SW480 (cell line): ENCODE data around the gene EGFL7.

Experiments used
- DNase-seq: peaks from one replicate; pipeline ENCODE4 v3.0.0-alpha.2; 2016; ENCODE audit warnings: low spot score

EGFL7 gene

DNA sequence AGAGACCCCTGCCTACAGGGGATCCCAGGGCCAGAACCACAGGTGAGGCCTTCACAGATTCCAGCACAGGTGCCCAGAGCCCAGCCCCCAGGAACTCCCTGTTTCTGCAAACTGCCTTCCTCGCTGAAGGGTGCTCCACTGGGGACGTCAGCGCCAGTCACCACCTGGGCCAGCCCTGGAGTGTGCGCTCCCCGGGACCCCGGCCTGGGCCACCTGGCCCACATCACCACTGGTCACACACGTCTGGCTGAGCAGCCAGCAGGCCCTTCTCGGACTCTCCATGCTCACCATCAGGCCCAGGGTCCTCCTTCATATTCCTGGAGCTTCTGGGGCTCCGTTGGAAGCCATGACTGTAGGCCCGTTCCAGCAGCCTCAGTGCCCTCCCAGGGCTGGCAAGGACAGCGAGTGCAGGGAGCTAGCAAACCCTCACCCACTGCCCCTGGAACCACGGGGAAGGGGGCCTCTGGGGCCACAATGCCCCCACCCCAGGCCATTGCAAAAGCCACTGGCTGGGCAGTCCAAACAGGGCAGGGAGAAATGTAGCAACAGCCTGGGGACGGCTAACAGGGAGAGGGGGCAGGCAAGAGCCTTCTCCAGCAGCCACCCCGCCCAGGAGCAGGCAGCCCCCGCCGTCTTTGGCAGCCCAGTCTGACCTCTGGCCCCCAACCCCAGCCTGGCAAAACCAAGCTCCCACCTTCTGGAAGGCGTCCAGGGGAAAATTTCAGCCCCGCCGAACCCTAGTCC lies 23.2 kb downstream of the EGFL7 start:
- no peak for DNase-seq

DNA sequence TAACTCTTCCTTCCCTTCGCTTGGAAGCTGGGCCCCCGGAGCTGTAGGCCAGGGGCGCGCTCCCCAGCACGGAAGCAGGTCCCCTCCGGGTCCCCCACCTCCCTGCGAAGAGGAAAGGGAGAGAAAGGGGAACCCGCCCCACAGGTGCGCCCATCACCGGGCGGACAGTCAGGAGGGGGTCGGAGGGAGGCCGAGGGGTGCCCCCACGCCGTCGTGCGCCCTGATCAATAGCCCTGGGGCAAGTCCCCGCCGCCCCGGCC lies 23.7 kb downstream of the EGFL7 start:
- no peak for DNase-seq

DNA sequence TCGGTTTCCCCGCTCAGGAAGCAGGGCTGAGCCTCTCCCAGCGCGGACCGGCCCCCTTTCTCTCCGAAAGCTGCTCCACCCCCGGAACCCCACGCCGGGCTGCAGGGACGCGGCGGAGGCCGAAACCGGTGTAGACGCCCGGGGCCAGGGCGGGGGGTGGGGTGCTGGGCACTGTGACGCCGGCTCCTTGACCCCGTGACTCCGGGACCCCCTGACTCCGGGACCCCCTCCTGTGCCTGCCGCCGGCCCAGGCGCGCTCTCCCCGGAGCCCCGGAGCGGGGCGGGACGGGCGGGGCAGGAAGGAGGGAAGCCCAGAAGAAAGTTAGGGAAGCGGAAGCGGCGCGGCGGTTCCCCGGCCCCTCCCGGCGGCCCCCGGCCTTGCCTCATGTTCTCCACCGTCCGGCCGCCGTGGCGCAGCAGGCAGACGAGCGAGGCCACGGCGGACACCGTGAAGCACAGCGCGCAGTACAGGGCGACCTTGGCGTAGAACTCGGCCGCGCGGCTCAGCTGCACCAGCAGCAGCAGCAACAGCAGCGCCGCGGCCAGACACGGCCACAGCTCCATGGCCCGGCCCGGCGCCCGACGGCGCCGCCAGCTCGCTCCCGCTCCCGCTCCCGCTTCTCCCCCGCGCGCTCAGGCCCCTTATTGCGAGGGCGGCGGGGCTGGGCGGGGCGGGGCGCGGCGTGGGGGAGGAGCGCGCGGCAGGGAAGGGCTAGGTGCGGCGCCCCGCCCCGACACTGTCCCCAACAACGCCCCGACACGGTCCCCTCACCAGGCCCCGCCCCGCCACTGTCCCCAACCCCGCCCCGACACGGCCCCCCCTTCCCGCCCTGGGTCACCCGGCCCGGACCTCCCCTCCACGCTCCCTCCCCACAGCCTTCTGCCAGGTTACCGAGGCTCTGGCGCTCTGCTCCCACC lies 24.3 kb downstream of the EGFL7 start, which contains the start of gene AGPAT2:
AGPAT2 (minus strand) TSS at position 664 of the 918 bp plus-strand sequence; CDS start at position 564, 100 bp downstream.
- peak; percentile 86 for DNase-seq

DNA sequence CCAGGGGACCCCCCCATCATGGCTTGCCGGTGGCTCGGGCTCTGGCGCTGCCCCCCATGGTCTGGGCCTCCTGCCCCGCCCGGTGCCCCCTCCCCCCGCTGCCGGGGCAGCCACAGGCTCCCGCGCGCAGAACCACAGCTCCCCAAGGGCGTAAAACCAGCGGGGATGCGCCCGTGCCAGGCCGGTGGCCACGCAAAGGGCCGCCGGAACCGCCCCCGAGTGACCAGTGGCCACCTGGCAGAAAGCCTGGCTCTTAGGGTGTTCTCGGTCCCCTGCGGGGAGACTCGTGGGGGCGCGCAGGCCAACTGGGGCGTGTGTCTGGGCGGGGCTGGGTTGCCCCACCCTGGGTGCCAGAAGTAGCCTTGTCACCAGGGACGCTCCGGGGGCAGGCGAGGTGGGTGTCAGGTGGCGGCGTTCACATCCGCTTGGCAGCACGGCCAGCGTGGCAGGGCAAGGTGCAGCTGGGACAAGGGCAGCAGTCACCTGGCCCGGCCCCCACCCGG lies 25.1 kb downstream of the EGFL7 start:
- peak; percentile 84 for DNase-seq

DNA sequence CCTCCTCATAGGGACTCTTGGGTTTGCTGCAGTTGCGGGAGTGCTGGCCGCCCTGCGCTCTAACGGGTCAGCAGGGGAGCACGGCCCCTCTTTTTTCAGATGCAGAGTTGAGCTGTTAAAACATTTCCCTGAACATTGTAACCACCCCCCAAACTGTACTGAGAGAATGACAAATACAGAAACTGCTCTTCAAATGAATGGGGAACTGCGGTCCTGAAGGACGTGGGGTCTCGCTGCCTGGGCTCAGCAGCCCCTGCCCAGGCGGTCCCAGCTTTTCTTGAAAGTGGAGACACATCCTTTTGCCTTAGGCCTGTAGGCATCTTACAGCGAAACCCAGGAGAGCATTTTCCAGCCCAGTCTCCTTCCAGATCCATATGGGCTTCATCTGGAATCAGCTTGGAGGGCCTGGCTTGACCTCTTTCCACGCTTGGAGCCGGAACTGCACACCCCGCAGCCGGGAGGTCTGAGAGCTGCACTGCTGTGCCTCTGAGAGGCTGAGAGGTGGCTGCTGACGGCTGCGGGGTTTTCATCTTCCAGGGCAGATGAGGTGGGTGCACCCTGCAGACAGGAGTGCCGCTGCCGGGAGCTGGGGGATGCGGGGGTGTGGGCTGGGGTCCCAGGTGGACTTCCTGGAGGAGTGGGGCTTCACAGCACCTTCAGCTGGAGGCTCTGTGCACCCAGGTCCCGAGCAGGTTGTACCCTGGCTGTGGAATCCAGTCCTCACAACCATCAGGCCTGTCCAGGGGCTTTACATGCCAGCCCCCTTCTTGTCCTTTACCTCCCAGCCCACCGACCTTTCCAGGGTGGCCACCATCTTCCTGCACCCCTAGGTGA lies 25.8 kb downstream of the EGFL7 start:
- DNase-seq, result no peak

DNA sequence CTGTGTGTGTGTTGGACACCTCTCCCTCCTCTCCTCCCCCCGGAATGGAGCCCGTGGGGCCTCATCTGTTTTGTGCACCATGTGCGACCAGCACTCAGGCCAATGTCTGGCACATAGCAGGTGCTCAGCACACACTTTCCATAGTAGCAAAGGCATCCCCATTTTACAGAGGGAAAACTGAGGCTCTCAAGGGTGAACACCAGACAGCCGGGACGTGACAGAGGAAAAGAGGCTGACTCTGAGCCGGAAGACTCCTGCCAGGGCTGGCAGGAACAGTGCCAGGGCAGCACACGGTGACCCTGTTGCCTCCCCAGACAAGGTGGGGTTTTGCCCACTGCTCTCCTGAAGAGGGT lies 26.4 kb downstream of the EGFL7 start:
- DNase-seq, result no peak

DNA sequence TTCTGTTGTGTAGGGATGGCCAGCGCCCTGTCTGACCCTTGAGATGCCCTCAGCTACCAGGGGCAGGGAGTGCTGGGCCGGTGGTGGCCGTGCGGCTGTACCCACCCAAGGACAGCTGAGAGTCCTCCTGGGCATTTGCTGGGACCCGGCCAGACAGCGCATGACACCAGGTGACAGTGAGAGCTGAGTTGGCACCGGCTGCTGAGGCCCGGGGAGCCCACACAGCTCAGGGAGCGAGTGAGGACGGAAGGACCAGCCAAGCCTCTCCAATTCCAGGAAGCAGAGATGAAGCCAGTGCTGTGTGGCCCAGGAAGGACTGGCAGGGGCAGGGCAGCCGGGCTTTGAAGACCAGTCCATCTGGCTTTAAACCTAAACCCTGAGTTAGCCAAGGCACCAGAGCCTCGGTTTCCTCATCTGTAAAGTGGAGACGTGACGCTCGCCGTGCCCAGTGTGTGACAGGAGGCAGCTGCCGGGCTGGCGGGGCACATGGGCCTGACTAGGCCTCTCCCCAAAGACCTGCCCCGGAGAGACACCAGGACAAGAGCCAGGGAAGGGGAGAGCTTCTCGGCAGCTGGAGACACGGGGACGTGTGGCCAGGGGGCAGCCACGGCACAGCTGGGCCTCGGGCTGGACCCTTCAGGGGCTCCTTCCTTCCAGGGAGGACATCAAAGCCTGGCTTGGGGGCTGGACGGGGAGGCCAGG lies 27.5 kb downstream of the EGFL7 start:
- DNase-seq, result no peak

DNA sequence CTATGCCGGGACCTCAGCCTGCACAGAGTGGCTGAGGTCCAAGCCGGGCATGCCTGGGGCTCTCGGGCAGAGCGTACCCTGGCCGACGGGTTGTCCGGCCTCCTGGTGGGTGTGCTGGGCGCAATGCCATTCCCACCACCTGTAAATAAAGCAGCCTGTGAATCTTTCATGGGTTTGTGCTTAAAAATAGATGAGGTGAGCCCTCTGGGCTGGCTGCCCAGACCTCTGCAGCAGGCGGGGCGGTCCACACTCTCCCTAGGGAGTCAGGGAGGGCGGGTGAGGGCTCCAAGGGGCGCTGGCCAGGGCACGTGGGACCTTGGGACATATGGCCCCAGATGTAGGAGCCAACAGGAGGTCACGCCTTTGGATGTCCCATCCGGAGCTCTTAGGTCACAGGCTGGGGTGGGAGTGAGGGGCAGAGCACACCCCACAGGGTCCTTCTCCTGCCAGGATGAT lies 28.1 kb downstream of the EGFL7 start:
- DNase-seq, result no peak

DNA sequence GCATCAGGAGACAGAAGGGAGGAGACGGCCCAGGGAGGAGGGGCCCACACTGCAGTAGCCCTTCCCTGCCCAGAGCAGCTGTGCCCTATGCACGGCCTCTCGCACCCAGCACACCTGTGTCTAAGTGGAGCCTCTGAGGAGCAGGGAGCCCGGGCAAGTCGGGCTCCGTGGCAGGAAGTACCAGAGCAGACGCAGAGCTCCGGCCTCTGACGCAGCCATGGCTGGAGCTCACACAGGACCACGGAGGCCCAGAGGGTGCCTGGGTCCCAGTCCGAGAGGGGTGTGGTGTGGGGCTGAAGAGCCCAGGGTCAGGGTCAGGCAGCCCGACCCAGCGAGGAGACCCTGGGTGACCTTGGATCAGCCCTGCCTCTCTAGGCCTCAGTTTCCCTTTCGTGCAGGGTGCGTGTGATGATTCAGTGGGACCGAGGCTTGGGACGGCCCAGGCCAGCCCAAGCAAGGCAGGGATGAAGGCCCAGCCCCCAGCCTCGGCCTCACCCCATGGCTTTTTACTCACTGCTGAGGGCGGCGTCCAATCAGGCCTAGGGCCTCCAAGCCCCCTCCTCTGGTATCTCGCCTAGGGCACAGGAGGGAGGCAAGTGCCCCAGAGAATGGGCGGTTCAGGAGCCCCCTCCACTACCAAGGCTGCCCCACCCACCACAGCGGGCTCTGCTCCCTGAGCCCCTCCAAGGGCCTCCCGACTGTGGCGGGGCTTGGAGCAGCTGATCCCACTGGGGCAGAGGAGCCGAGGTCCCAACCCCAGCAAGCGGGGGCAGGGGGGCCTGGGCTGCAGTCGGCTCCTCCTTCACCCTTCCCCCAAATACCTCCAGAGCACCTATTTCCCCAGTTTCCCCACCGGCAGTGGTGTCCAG lies 28.8 kb downstream of the EGFL7 start:
- no peak for DNase-seq

DNA sequence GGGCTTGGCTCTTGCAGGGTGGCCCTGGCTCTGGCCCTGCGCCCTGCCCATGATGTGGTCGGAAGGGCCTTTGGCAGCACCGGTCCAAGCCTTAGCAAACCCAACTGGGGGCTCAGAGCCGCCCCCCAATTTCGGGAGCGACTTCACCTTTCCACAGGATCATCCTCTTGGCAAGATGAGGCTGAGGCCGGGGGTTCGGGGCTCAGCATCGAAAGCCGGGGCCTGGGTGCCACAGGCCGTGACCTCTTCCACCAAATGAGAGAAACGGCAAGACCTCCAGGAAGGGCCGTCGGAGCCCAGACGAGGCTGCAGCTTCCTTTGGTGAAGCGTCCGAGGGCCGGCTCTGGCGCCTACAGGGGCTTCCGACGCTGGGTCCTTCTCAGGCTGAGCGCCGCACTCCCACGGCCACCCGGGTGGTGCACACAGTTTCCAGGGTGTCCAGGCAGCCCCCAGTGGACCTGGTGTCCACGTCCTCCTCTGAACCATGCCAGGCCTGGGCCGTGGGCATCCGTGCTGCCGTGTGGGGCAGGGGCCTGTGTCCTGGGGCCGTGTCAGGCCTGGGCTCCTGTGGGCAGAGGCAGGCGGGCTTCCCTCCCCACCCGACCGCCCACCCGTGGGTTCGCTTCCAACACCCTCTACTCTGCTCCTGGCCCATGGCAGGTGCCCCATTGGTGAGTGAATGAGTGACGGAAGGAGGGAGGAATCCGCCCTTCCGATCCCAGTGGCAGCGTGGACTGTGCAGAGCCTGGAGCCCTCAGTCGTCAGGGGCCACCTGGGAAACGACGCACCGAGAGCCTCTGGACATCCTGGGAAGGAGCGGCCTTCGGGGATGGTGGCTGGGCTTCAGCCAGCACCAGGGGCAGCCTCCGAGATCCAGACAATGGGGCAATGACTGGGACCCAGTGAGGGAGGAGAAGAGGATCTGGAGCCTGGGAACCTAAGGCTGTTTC lies 29.7 kb downstream of the EGFL7 start:
- no peak for DNase-seq

DNA sequence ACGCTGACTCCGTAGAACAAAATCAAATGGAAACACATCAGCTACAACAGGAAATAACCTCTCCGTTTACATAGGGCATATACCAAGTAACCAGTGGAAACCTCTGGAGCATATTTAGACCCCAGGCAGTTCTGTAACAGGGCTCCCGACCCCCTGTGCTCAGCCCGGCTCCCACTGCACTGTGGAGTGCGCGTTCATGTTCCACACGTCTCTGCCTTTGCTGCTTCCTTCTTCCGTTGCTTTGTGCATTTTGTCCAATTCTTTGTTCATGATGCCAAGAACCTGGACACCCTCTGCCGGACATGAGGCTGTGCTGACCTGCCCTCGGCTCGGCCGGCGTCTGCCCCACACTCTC lies 30.4 kb downstream of the EGFL7 start:
- no peak for DNase-seq

DNA sequence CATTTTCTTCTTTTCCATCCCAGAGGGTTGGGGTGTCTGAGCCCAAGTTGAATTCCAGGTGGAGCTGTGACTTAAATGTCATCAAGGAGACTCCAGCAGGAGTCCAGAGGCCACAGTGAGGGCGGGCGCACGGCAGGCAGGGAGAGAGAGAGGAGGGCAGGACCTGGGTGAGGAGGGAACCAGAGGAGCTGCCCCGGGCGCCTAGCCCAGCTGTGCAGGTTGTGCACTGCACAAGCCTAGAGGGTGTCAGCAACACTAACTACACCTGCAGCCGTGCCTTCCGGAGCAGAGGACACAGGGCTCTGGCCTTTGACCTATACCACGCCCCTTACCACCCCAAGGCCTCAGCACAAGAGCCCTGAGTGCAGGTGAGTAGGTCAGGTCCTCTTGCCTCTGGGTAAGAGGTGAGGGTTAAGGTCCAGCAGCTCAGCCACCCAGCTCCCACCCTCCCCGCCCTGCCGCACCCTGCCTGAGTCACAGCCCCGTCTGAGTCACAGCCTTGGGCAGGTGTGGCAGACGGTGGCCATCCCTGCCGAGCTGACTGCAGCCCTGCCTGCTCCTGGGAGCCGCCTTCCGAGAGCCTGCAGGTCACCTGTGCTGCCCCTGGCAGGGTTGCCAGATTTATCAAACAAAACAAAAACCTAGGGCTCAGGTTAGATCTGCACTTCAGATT lies 30.9 kb downstream of the EGFL7 start:
- DNase-seq, result peak; percentile 94

DNA sequence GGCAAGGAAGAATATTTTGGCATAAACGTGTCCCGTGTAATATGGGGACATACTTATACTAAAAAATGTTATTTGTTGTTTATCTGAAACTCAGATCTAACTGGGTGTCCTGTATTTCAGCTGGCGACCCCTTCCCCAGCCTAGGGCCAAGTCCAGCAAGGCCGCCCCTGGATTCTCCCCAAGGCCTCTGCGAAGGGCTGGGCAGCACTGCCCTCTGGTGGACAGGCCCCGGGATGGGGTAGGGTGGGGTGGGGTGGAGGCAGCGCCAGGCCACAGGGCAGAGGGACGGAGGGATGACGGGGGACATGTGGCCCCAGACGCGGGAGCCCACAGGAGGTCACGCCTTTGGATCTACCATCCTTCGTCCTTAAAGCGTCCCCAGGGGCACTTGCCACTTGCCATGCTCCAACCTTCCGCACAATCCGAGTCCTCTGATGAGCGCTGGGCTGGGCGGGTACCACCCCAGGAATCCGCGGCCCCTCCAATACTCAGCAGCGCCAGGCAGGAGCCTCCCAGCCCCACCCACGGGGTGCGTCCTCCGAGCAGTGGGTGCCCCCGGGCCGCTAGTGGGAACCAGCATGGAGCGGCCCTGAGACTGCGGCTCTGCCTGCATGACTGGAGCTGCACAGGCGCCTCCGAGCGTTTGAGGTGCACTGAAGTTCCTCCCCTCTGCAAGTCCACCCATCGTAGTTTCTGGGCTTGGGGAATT lies 31.6 kb downstream of the EGFL7 start:
- peak; percentile 71 for DNase-seq

DNA sequence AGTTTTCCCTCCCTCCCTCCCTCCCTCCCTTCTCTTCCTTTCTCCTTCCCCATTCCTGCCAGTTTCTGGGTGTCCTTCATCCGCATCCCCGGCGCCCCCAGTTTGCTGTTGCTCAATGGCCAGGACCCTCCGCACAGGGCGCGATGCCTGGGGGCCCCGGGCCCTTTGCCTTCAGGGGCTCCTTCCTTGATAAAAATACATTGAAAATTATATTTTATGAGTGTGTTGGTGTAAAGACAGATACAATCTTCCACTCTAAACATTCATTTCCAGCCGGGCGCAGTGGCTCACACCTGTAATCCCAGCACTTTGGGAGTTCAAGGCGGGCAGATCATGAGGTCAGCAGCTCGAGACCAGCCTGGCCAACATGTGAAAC lies 32.1 kb downstream of the EGFL7 start:
- DNase-seq, result no peak

DNA sequence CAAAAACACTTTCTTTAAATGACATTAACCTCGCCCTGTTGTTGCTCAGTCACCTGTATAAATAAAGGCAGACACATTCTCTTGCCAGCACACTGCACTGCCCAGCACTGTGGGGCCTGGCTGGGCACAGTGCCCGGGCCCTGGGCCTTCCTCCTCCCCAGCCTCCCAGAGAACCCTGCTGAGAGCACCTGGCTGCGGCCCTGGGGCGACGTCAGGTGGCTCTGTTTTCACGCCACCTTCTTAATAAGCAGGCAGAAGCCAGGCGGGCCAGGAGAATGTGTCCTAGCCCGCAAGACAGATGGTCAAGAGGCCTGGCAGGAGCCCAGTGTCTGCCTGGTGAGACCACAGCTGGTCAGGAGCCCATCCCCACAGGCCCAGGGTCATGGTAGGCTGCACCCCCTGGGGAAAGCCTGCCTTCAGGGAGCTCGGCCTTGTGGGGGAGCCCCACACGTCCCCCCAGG lies 32.7 kb downstream of the EGFL7 start:
- DNase-seq, result no peak

DNA sequence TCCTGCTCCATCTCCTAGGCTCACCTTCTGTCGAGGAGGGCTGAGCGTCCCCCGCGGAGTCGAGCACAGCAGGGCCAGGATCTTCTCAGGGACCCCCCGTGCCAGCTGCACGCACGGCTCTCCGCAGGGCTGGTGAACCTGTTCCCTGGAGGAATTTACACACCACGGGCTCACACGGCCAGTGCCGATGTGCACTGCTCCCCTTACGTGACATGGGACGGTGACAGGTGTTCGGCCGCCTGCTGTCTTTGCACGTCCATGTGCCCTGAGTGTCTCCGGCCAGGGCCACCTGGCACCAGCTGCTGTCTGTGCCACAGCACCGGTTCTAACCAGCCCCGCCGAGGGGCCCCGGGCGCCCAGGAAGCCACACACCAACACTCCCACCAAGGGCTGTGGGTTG lies 33.2 kb downstream of the EGFL7 start:
- DNase-seq, result no peak

DNA sequence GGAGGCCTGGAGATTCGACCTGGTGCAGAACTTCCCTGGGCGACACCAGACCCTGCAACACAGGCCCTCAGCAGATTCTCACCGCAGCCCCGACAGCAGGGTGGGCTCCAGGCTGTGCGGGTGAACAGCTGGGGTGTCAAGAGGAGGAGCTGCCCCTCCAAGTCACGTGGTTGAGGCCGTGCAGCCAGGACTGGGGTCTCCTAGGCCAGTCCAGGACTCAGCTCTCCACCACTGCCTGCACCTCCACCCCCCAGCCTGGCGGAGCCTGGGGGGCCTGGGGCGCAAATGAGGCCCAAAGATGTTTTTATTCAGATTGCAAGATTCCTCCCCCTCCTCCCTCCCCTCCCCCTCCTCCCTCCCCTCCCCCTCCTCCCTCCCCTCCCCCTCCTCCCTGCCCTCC lies 33.8 kb downstream of the EGFL7 start:
- DNase-seq, result no peak

DNA sequence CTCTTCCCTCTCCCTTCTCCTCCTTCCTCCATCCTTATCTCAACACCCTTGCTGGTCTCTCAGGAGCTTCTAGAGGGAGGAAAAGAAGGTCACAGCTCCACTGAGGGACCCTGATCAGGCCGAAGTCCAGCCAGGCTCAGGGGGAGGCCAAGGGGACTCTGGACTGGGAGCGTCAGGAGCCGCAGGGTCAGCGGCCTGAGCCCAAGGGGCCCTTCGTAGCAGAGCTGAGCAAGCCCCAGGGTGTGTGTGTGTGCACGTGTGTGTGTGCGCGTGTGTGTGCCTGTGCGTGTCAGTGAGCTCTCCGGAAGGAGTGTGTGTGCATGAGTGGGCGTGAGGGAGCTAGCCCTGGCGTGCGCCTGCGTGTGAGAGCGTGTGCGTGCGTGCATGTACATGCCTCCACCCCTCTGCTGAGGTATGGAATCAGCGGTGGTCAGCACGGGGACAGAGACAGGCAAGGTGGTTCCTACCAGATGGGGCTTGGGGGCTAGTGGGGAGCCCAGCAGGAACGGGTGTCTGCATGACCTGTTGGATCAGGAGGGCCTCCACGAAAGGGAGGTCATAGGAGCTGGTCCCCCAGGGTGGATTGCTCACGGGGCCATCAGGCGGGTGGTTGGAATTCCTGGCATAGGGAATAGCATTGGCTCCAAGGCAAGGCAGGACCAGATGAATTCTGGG lies 34.6 kb downstream of the EGFL7 start:
- peak; percentile 65 for DNase-seq
